HG03520 (cell line): ENCODE measurements around the gene CDKN1C.
A peak's percentile ranks its signal among the peaks of the same experiment; 100 is the strongest.

Experiments
- ATAC-seq: cut with Tn5 transposase; IDR thresholded peaks from one replicate; pipeline ENCODE4 v1.9.1; 2021; ENCODE audit warnings: mild to moderate bottlenecking, moderate library complexity; ENCODE audit not compliant: unreplicated experiment

The CDKN1C gene

DNA sequence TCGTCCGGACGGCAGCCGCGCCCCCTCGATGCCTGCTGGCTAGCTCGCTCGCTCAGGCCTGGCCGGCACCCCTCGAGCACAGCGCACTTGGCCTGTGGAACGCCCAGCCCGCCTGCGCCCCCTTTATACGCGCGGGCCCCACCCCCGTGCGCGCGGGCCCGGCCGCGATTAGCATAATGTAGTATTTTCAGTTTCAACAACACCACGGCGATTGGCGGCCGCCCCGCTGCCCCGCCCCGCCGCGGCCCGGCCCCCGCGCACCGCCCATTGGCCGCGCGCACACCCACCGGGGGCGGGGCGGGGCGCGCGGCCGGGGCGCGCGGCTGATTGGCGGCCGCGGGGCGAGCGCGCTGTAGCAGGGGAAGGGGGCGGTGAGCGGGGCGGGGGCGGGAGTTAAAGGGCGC, at the start of gene CDKN1C:
Gene CDKN1C, minus strand, starts transcription at position 98 of the 404 bp plus-strand sequence. CDS start 319 bp downstream, outside the sequence.
- ATAC-seq = peak; percentile 71

- ATAC-seq = no peak
These were observed 49.1 kb upstream of the CDKN1C start for GRCh38 chr11:2934611-2935239.

DNA sequence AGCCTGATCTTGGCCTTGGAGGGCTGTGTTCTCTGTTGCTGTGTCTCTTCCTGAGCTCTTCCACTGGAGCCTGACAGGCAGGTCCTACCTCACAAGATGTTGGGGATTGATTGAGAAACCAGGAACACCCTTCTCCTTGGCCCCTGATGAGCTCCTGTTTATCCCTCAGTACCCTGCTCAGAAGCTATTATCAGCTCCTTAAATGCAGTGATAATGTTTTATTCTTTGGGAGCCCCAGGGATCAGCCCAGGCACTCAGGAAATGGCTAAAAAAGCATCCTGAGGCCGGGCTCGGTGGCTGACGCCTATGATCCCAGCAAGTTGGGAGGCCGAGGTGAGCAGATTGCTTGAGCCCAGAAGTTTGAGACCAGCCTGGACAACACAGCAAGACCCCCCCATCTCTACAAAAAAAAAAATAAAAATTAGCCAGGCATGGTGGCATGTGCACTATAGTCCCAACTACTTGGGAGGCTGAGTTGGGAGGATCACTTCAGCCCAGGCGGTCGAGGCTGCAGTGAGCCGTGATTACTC, 48.5 kb upstream of the CDKN1C start:
- no peak for ATAC-seq

GRCh38 chr11:2933375-2934020, 47.9 kb upstream of the CDKN1C start:
- ATAC-seq = no peak

GRCh38 chr11:2932850-2933251, 47.3 kb upstream of the CDKN1C start:
- ATAC-seq = no peak

DNA sequence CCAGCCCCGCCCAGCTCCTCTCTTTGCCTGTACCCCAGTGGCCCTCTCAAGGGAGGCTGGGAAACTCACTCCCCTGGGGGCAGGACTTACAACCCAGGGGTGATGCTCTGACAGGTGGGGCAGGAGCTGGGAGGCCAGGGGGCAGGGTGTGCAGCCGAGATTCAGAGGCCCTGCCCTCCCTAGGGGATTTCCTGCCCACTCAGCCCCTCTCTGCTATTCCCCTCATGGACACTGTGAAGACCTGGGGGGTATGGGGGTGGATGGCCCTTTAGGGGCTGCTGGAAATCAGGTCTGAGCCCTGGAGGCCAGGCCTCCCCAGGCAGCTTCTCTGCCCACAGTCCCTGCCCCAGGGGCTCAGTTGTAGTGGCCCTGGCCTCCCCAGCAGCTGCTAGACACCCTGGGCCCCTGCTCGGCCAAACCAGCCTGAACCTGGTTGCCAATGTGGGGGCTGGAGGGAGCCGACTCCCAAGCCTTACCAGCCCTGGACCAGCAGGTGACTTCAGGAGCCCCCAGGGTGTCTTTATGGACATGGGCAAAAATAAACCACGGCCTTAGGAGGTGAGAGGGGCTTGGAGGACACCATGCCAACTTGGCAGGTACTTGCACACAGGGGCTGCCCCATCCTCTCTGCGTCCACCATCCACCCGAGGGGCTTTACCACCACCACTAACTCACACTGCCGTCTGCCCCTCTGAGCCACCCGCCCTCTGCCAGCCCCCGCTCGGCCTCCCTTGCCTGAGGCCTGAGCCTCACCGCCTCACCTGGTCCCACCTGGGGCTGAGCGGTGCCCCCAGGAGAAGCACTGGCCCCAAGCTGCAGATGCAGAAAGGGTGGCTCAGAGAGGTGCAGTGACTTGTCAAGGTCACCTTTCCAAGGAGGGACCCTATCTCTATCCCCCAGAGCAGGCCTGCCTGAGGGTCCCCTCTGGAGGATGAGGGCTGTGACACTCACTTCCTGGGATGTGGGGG, 46.5 kb upstream of the CDKN1C start:
- no peak for ATAC-seq

GRCh38 chr11:2931420-2931746, 45.8 kb upstream of the CDKN1C start:
- no peak for ATAC-seq

GRCh38 chr11:2930704-2931419, 45.3 kb upstream of the CDKN1C start:
- no peak for ATAC-seq

GRCh38 chr11:2929950-2930703, 44.6 kb upstream of the CDKN1C start:
- no peak for ATAC-seq

- ATAC-seq = no peak
These were observed 44.0 kb upstream of the CDKN1C start for GRCh38 chr11:2929531-2929949.

- ATAC-seq = no peak
These were observed 43.3 kb upstream of the CDKN1C start, which contains the start of gene PHLDA2 for GRCh38 chr11:2928605-2929530. PHLDA2 (minus strand) TSS chr11:2929420; CDS start chr11:2929364, 56 bp downstream.

- no peak for ATAC-seq
These were observed 42.5 kb upstream of the CDKN1C start for GRCh38 chr11:2927851-2928604.

GRCh38 chr11:2927121-2927800, 41.7 kb upstream of the CDKN1C start:
- no peak for ATAC-seq

GRCh38 chr11:2926611-2927051, 41.1 kb upstream of the CDKN1C start:
- no peak for ATAC-seq

DNA sequence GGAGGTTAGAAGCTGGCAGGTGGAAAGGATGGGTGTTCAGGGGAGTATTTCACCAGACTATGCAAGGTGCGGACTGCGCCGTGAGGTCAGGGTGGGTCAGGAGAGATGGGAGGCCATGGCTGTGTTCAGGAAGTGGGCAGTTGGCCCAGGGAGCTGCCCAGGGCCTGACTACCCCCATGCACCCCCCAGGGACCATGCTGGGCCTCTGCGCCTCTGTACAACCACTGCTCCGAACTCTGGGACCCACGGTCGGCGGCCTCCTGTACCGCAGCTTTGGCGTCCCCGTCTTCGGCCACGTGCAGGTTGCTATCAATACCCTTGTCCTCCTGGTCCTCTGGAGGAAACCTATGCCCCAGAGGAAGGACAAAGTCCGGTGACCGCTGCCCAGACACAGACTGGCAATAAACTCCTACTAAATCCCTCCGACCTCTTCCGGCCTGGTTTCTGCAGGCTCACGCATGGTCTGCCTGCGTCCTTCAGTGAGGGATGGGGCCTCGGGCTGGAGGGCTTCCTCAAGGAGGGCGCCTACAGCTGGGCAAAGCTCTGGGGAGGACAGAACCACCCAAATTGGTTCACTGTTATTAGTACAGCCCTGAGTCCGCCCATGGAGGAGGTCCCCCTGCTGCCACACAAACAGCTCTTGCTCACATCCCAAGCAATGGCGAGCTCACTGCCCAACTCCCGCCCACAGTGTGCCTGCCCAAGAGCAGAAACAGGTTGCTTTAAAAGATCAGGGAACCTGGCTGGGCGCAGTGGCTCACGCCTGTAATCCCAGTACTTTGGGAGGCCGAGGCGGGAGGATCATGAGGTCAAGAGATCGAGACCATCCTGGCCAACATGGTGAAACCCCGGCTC, 39.5 kb upstream of the CDKN1C start:
- ATAC-seq = no peak

- ATAC-seq = no peak
These were observed 38.8 kb upstream of the CDKN1C start for GRCh38 chr11:2924381-2924780.
